ENCODE results near the gene DIAPH2.

Gene DIAPH2

GRCh38 chrX:97158269-97158668 is 473.6 kb downstream of the DIAPH2 start:
- no peak for DNase-seq (ENCODE audit: low read depth in 4 of 4, low spot score in 1 of 4)

DNA sequence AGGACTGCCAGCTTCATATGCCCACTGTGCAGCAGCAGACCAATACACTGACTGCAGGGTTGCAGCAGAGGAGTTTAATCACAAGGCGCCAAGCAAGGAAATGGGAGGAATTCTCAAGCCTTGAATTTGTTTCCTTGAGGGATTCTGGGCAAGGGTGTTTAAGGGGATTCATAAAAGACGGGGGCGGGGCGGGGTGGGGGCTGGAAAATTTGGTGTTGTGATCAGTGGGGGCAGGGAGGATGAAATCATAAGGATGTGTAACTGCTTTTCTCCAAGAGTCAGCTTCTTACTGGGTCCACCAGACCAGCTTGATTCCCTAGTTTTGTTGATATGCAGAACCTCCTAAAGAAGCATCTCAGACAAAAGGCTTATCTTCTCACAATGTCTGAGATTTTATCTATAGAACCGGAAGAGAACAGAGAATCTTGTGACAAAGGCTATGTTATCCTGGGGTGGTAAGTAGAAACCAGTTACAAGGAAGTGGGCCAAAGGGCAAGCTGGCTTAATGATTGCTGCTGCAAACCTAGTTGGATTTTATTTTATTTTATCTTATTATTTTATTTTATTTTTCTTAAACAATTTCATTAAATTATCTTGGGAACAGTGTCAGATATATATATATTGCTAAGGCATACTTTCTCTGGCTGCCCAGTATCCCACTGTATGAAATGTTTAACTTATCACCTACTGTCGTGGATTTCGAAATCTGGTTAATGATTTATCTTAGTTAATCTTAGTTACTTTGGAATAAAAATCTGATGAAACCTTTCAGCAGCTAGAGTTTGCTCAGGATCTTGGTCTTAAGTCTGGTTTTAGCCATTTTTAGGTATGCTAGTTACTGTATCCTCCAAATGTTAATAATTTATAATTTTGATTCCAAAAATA is 475.5 kb downstream of the DIAPH2 start:
- no peak for DNase-seq (ENCODE audit: low read depth in 4 of 4, low spot score in 1 of 4)

GRCh38 chrX:97167333-97167732 is 482.7 kb downstream of the DIAPH2 start:
- DNase-seq (ENCODE audit: low read depth in 4 of 4, low spot score in 1 of 4): no peak

- no peak for DNase-seq (ENCODE audit: low read depth in 4 of 4, low spot score in 1 of 4)
Observed at GRCh38 chrX:97168646-97169045, 484.0 kb downstream of the DIAPH2 start.

- no peak for DNase-seq (ENCODE audit: low read depth in 4 of 4, low spot score in 1 of 4)
Observed at GRCh38 chrX:97175147-97175546, 490.5 kb downstream of the DIAPH2 start.

DNA sequence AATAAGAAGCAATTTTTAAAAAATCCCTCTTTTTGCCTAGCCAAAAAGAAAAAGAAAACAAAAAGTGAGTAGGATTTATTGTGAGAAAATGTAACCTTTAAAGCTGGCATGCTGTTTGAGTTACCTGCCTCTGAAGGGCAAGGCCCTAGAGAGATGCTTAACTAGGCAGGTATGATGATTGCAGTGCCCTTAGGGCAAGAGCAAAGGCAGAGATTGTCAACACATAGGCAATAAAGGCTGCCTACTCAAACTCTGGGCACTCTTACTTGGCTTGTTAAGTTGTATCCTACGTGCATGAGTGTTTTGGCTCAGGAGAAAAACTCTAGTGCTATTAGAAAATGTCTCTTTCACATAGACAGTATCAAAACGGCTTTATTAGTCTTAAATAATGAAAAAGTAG is 505.0 kb downstream of the DIAPH2 start:
- DNase-seq (ENCODE audit: low read depth in 4 of 4, low spot score in 1 of 4): no peak

- DNase-seq (ENCODE audit: low read depth in 4 of 4, low spot score in 1 of 4): no peak
Observed at GRCh38 chrX:97199501-97199900, 514.9 kb downstream of the DIAPH2 start.

- no peak for DNase-seq (ENCODE audit: low read depth in 4 of 4, low spot score in 1 of 4)
Observed at GRCh38 chrX:97200454-97200853, 515.8 kb downstream of the DIAPH2 start.

DNA sequence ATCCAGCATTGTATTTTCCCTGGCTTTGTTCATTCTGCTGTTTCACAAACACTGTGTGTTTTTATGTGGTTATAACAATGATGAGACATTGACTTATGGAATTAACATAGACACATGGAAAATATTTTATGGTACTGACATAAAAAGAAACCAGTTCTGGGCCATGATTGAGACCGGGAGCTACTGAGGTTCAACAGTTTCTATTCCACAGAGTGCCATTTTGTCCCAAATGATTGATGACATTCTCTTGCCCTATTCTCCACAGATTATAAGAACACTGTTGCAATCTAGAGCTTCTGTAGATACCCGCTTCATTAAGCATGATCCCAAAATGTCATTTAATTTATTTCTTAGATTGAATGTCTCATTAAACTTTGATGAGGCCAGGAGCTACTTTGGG is 525.9 kb downstream of the DIAPH2 start:
- DNase-seq (ENCODE audit: low read depth in 4 of 4, low spot score in 1 of 4): no peak

DNA sequence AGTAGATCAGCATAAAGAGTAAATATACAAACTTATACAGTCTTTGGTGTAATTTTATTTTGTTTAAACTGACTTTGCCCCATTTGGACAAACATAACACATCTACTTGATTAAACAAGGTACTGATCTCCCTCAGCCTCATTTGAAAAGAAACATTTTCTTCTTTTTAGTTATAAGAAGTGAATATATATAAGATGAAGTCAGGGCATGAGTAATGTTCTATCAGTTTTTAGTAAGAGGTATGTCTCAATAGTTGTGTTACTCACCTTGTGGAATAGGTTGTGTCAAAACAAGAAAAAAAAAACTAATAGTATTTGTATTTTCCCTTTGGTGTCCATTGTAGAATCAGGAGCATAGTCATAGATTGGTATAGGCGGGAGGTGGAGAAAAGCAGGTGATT is 526.4 kb downstream of the DIAPH2 start:
- DNase-seq (ENCODE audit: low read depth in 4 of 4, low spot score in 1 of 4): no peak

DNA sequence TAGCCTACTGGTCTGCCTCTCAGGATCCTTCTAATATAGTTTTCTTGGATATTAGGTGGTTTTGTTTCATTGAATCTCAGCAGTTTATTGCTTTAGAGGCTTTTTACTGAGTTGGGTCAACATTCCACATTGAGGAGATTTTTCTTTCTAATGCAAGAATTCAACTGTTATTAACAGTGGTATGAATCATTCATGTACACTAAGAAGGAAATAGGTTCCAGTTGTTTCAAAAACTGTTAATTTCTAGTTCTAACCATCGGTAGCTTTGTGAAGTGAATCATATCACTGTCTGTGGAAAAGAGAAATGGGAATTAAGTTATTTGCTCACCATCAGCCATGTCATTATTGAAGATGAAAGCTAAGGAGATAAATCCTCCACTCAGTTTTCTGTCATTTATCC is 530.5 kb downstream of the DIAPH2 start:
- DNase-seq (ENCODE audit: low read depth in 4 of 4, low spot score in 1 of 4): no peak

GRCh38 chrX:97224148-97224547 is 539.5 kb downstream of the DIAPH2 start:
- no peak for DNase-seq (ENCODE audit: low read depth in 4 of 4, low spot score in 1 of 4)

- no peak for DNase-seq (ENCODE audit: low read depth in 4 of 4, low spot score in 1 of 4)
Observed at GRCh38 chrX:97229318-97229717, 544.7 kb downstream of the DIAPH2 start.

GRCh38 chrX:97230948-97231347 is 546.3 kb downstream of the DIAPH2 start:
- no peak for DNase-seq (ENCODE audit: low read depth in 4 of 4, low spot score in 1 of 4)

DNA sequence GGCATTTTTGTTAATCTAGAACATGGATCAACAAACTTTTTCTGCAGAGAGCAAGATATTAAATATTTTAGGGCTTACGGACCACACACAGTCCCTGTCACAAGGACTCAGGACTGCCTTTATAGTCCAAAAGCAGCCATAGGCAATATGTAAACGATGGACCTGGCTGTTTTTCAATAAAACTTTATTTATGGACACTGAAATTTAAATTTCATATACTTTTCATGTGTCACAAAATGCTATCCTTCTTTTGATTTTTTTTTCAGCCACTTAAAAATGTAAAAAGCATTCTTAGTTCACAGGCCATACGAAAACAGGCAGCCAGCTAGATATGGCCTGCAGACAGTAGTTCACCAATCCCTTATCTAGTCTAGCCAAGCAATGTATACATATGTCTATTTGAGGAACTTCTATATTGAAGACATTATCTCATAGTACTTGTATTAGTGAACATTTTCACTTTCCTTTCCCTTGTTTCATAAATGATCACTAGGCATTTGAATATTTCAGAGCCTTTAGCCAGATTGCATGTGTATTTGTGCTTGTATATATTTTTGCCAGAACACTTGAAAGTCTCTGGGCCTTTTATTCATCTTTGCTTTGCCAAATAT is 549.9 kb downstream of the DIAPH2 start:
- no peak for DNase-seq (ENCODE audit: low read depth in 4 of 4, low spot score in 1 of 4)

DNA sequence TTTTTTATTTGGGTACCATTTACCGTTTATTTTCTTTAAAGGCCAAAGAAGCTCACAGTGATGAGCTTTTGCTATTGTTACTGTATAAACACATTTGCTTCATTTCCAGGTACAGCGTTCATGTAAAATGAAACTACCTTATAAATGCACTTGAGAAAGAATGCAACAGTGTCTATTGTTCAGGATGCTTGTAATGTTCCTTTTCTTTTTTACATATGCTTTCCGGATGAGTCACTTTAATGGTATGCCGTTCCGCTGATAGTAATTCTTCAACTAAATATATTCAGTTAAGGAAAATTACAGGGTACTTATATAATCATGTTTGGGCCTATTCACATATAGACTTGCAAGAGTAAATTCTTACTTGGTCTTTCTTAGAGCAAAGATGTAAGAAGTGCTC is 554.0 kb downstream of the DIAPH2 start:
- no peak for DNase-seq (ENCODE audit: low read depth in 4 of 4, low spot score in 1 of 4)

- DNase-seq (ENCODE audit: low read depth in 4 of 4, low spot score in 1 of 4): no peak
Observed at GRCh38 chrX:97252111-97252510, 567.5 kb downstream of the DIAPH2 start.

- DNase-seq (ENCODE audit: low read depth in 4 of 4, low spot score in 1 of 4): no peak
Observed at GRCh38 chrX:97260679-97261078, 576.0 kb downstream of the DIAPH2 start.

DNA sequence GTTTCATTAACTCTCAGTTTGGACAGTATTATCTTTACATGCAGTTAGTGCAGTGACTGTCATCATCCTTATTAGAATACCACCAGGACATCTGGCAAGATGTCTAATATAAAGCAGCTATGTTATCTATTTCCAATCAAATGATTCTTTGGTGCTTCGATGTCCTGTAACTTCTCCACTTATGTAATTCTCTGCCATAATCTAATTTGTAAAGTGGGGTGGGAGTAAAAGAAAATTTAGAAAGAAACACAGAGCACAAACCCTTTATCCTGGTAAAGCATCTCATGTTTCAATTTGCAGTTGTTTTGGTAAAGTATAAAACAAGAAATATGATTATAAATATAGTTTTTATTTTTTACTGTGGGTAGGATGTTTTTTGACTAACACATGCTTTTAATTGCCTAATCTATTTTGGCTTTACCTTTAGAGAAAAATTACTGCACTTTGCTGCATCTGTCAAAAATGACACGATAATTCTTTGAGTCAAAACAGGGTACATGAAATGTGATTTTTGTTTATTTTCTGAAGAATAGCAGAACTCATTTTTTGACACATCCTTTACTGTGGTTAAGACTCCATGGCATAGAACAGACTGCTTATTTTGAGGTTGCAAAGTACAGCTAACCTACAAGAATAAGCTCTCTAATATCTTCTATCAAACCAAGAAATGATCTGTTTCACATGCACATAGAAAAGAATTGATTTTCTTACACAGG is 581.9 kb downstream of the DIAPH2 start:
- no peak for DNase-seq (ENCODE audit: low read depth in 4 of 4, low spot score in 1 of 4)

DNA sequence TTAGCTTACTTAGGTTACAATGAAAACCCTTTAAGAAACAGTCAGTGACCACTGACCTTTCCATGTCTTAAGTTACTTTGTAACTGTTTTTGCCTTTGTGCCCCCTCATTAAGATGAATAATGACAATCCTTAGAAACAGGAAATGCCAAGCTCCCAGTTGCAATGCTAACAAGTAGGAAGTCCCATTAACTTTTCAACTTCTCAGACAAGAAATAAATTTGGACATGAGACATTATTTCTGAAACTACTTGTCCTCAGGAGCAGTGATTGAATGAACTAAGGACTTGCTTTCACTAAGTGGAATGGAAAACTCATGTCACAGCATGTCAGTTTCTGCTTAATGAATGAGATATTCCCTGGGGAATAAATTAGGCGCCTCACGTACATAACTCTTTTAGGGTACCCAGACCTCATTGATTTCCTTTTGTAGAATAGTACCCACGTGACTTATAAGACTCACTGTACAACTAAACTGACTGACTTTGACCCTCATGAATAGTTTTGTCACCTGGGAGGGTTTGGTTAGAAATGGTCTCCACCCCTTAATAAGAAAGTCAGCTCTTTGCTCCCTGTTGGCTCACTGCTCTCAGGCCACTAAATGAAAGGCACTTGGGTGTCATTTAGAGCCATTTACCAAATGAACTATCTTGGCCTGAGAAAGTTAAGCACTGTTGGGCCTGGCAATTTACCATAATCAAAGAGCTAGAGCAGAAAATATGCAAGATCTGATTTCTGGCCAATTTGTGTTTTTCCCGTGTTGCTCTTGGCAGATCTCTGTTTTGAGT is 582.9 kb downstream of the DIAPH2 start:
- no peak for DNase-seq (ENCODE audit: low read depth in 4 of 4, low spot score in 1 of 4)

GRCh38 chrX:97268182-97268680 is 583.6 kb downstream of the DIAPH2 start:
- no peak for DNase-seq (ENCODE audit: low read depth in 4 of 4, low spot score in 1 of 4)

Measured in stimulated activated CD4-positive, alpha-beta T cell treated with anti-CD3 and anti-CD28 coated beads, Interleukin-1b, Interleukin-23, amount 100 ng/mL, for 24 hours (primary cell).